ENCODE measurements around the gene FBRS.

The FBRS gene

GRCh38 chr16:30645727-30646126, 12.5 kb upstream of the FBRS start:
- DNase-seq: no peak

DNA sequence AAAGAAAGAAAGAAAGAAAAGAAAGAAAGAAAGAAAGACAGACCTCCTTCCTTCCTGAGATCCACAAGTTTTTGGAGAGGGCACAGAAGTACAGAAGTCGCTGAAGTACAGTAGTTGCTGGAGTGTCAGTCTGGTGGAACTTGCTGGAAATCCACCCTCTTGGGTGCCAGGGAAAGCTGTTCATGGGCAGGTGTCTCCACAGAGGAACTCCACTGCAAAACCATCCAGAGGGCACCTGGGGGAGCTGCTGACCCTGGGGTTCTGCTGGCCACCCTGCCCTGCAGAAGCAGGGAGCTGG, 11.0 kb upstream of the FBRS start:
- no peak for DNase-seq

DNA sequence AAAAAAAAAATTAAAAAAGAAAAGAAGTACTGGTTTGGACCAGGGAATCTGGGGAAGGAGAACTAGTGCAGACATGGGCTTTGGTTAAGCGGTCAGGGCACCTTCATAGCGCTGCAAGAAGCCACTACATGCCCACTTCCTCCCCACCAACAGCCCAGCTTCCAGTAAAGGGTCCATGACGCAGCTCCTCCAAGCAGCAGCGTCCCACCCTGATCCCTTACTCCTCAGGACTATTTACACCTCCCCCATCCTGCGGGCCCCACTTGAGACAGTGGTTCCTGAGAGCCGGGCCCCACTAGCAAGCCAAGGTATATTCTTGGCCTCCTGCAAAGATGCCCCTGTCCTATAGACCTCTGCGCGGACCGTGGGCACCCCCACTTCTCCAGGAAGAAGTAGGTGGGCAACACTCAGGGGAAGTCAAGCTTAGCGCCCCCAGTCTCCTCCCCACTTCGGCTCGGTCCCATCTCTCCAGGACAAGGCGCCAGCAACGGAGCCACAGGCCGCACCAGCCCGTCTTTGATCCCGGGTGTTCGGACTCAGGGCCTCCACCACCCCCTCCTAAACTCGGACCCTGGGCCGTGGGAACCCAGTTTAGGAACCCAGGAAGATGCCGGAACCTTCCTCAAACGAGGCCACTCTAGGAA, 8.4 kb upstream of the FBRS start:
- DNase-seq: peak; percentile 22

DNA sequence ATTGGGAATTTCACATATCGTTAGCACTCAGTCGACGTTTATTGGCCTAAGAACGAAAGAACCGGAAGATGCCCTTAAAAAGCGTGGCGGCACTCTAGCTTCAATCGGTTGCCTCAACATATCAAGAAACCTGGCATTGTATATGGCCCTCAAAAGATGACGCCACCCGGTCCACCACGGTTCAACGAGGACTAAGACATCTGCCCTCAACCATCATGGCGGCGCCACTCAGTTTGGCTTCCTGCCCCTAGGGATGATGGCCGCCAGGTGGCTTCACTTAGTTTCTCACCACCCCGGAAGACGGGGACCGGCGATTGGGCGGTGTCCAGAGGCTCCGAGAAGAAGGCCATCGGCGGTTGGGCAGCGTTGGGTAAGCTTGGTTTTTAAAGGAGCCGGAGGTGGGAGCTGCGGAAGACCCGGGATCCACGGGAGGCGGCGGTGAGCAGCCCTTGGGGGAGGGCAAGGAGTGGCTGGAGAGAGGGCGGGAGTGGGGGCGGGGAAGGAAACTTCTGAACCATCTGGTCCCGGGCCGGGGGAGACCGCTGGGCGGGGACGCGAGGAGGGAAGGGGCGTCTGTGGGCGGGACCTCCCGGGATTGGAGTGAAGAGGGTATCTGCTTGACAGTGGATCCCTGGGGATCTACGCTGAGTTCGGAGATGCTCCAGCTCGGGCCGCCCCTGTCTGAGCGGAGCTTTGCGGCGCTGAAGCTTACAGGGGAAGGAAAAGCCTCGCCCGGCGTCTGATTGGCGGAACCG, 7.7 kb upstream of the FBRS start, which contains the start of gene PRR14:
PRR14 (plus strand) TSS at position 592 of the 755 bp plus-strand sequence. CDS start 686 bp downstream, outside the sequence.
- DNase-seq: peak; percentile 99

DNA sequence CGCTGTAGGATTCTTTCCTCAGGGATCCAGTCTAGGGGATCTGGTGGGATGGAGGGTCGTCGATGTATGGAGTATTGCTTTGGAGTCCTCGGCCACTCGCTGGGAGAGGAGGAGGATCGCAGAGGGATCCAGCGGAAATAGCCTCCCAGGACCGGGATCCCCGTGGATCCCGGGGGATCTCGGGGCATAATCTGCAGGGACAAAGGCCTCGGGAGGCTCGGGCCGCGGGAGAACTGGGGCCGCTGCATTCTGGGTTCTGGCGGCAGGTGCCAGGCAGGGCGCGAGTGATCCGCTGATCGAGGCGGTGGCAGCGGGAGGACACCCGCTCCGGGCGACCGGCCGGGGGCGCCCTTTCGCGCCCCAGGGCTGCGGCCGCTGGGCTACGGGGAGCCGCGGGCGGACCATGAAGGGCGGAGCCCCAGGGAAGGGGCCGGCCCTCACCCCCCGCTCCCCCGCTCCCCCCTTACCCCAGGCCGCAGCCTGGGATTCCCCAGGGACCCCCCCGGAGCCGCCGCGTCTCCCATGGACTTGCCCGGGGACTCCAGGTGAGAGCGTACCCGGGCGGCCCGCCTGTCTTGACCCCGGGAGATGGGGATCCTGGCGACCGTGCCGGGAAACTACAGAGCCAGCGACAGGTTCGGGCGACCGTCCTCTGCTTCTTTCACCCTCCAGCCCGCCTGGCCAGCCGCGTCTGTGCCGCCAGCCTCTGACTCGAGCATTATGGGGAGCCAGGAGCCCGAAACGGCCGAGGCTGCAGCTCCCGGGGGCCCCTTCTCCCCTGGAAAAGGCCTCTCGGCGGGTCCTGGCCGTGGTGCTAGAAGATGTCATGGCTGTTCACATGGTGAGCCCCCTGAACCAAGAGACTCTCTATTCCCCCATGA, 6.9 kb upstream of the FBRS start:
- DNase-seq: peak; percentile 77

GRCh38 chr16:30652005-30652296, 6.3 kb upstream of the FBRS start:
- DNase-seq: no peak

- no peak for DNase-seq
These were observed 5.5 kb upstream of the FBRS start for GRCh38 chr16:30652718-30653117.

- no peak for DNase-seq
These were observed 3.4 kb upstream of the FBRS start for GRCh38 chr16:30654856-30655255.

DNA sequence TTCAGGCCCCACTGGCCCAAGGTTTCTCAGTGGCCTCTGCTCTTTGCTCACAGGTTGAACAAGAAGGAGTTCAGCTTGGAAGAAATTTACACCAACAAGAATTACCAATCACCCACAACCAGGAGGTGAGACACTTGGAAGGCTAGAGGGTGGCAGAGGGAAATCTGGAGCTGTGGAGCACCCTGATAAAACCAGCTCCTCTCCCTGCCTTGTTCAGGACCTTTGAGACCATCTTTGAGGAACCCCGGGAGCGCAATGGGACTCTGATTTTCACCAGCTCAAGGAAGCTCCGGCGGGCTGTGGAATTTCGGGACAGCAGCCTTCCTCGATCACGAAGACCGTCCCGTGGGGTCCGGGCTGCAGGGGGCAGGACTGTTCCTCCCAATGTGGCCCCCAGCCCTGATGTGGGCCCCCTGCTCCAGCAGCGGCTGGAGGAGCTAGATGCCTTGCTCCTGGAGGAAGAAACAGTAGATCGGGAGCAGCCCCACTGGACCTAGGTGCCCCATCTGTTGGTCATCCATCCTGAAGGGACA, 2.4 kb upstream of the FBRS start:
- DNase-seq: no peak

DNA sequence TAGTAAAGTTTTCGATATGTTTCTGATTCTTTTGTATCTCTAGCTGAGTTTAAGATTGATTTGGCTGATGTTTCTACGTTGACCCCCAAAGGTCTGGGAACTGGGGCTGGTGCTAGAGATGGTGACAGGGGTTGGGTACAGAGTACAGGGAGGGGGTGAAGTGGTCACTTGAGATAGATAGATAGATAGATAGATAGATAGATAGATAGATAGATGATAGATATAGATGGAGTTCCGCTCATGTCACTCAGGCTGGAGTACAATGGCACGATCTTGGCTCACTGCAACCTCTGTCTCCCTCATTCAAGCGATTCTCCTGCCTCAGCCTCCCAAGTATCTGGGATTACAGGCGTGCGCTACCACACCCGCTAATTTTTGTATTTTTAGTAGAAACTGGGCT, 1.8 kb upstream of the FBRS start:
- DNase-seq: no peak

GRCh38 chr16:30656974-30657865, 1.0 kb upstream of the FBRS start:
- DNase-seq: no peak

DNA sequence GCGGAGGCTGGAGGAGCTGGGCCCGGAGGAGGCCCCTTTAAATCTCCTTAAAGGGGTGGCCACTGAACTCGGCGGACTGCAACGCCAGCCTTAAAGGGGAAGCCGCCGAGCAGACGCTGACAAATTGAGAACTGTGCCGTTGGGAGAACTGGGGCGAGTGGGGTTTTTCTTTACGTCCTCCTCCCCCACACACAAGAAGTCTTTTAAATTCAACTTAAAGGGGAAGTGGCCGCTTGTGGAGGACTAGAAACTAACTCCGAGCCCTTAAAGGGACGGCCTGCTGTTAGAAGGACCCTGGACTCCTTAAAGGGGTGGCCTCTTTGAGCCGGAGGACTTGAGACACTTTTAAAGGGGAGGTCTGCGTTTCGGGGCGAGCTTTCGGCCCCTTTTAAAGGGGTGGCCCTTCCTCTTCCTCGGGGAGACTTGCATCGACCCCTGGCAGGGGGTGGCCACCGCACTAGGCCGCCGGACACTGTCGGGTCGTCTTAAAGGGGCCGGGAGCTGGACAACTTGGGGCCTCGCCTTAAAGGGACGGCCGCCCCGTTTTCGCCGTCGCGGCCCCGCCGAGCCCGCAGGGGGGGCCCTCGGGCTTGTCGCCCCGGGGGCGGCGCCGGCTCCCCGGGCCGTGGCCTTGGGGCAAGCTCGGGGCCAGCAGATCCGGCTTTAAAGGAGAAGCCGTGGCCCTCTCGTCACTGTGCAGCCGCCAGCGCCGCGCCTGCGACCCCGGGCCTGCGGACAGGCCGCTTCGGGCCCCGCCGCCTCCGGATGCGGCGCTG, 688 bp downstream of the FBRS start:
- no peak for DNase-seq

DNA sequence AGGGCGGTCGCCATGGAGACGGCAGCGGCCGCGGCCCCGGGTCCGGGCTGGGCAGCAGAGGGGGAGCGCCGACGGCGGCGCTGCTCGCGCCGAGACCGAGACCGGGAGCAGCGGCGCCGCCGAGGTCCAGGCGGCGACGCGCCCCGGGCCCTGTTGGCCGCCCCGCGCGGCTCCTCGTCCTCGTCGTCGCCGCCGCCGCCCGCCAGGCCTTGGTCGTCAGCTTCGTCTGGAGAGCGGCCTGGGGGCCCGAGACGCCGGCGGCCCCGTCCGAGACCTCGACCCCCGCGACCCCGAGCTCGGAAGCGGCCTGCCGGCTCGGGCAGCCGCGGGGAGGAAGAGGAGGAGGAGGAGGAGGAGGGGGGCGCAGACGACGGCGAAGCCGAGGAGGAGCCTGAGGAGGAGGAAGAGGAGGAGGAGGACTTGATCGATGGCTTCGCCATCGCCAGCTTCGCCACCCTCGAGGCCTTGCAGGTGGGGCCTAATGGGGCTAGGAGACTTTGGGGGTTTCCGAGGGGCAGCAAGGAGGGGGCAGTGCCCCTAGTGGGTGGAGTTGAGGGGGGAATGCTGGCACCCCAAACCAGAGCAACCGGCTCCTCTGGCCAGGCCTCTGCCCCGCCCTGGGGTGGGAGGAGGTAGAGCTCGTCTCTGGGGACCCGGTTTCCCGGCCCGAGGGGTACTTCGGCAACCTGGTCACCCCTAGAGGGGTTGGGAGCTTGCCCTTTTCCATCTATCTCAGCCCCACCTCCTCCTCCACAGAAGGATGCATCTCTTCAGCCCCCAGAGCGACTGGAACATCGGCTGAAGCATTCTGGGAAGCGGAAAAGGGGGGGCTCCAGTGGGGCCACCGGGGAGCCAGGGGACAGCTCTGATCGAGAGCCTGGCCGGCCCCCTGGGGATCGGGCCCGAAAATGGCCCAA, 1.5 kb downstream of the FBRS start:
- peak; percentile 54 for DNase-seq

DNA sequence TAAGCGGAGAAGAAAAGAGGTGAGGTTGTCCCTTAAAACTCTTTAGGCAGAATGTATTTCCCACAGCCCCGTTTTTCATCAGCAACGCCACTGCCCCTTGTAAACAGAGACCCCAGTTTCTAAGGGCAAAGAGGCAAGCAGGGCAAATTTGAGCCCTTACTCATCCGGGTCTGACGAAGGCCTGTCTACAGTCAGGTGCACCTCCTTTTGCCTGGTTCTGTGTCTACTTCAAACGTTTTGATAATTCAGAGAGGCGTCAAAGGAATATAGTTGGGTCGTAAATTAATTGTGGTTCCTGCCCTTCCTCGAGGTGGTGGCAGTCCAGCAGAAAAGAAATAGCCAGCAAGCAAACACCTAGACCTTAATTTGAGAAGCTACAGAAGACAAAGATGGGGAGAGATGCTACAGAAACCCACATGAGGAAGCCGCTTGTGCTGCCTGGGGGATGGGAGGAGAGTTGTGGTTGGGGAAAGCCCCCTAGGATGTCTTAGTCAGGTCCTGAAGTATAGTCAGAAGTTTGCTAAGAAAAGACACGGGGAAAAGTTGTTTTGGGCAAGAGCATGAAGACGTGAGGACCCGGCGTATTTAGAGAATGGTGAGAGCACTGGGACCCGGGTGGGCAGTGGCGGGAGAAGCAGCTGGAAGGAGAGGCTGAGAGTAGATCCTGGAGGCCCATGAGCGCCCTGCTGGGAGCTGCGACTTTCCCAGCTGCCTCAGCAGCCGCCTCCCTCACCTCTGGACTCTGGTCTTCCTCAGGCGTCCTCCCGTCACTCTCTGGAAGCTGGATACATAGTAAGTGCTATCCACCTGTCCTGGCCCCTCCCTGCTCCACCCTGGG, 2.4 kb downstream of the FBRS start:
- DNase-seq: peak; percentile 83

- no peak for DNase-seq
These were observed 4.2 kb downstream of the FBRS start for GRCh38 chr16:30662449-30662848.

- no peak for DNase-seq
These were observed 4.8 kb downstream of the FBRS start for GRCh38 chr16:30663038-30663437.

- no peak for DNase-seq
These were observed 5.6 kb downstream of the FBRS start for GRCh38 chr16:30663820-30664219.

DNA sequence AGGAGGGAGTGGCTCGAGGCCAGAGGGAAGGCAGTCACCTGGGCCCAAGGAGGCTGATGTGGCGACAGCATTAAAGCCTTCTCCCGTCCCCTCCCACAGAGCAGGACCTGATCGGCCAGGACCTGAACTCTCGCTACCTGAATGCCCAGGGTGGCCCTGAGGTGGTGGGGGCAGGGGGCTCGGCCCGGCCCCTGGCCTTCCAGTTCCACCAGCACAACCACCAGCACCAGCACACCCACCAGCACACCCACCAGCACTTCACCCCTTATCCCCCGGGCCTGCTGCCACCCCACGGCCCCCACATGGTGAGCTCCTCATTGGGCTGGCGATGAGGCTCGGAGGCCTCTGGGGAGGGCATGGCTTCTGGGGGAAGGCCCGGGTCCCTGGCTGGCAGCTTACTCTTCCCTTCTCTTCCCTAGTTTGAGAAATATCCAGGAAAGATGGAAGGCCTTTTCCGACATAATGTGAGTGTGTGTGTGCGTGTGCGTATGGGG, 6.4 kb downstream of the FBRS start:
- no peak for DNase-seq

- no peak for DNase-seq
These were observed 7.1 kb downstream of the FBRS start for GRCh38 chr16:30665155-30665829.
